Activated CD4-positive, alpha-beta T cell treated with anti-CD3 and anti-CD28 coated beads, Interleukin-2, amount 50 U/mL, for 4 hours (primary cell): ENCODE measurements around the gene MPRIP.
"Not testable (repeated sequence)": the region's sequence is repeated elsewhere in the genome, so short reads cannot be mapped to it uniquely, and the experiment has no call there.

Experiments
- DNase-seq, 2 experiments: peaks; one replicate each; pipeline ENCODE4 v3.0.0-alpha.2; 2020

The MPRIP gene

GRCh38 chr17:17191961-17192381 is 149.7 kb downstream of the MPRIP start:
- DNase-seq: no peak

GRCh38 chr17:17195466-17195865 is 153.2 kb downstream of the MPRIP start:
- not testable (repeated sequence) for DNase-seq

- no peak for DNase-seq
Observed at GRCh38 chr17:17196776-17197175, 154.5 kb downstream of the MPRIP start.

- DNase-seq: no peak
Observed at GRCh38 chr17:17198281-17198680, 156.0 kb downstream of the MPRIP start.

- no peak for DNase-seq
Observed at GRCh38 chr17:17200311-17200710, 158.1 kb downstream of the MPRIP start.

GRCh38 chr17:17200831-17201230 is 158.6 kb downstream of the MPRIP start:
- no peak for DNase-seq

GRCh38 chr17:17201271-17201670 is 159.0 kb downstream of the MPRIP start:
- no peak for DNase-seq

- no peak for DNase-seq
Observed at GRCh38 chr17:17201907-17202306, 159.7 kb downstream of the MPRIP start.

GRCh38 chr17:17203173-17203730 is 161.0 kb downstream of the MPRIP start:
- no peak for DNase-seq

GRCh38 chr17:17204041-17204591 is 161.9 kb downstream of the MPRIP start:
- no peak for DNase-seq

GRCh38 chr17:17204635-17205231 is 162.5 kb downstream of the MPRIP start:
- DNase-seq: no peak

GRCh38 chr17:17205368-17206123 is 163.3 kb downstream of the MPRIP start:
- peak; percentile 61 to 64 for DNase-seq

GRCh38 chr17:17206124-17206912 is 164.1 kb downstream of the MPRIP start, which contains the start of gene PLD6:
Gene PLD6 (minus strand): TSS chr17:17206333. CDS start chr17:17206286, 47 bp downstream.
- peak; percentile 93 to 94 for DNase-seq

- no peak for DNase-seq
Observed at GRCh38 chr17:17206913-17207335, 164.7 kb downstream of the MPRIP start.

- DNase-seq: no peak
Observed at GRCh38 chr17:17207998-17208397, 165.7 kb downstream of the MPRIP start.

GRCh38 chr17:17213775-17214174 is 171.5 kb downstream of the MPRIP start:
- DNase-seq: no peak

- no peak for DNase-seq
Observed at GRCh38 chr17:17214646-17215436, 172.6 kb downstream of the MPRIP start.

- no peak for DNase-seq
Observed at GRCh38 chr17:17215575-17215974, 173.3 kb downstream of the MPRIP start.

GRCh38 chr17:17216236-17216635 is 174.0 kb downstream of the MPRIP start:
- DNase-seq: no peak

GRCh38 chr17:17216776-17217175 is 174.5 kb downstream of the MPRIP start:
- DNase-seq: no peak

GRCh38 chr17:17217995-17218394 is 175.7 kb downstream of the MPRIP start:
- DNase-seq: no peak

GRCh38 chr17:17220529-17220928 is 178.3 kb downstream of the MPRIP start:
- DNase-seq: no peak
